ENCODE data around the gene CPLANE2. TPM values are rescaled to one million over a fixed set of nuclear protein-coding genes. Genes with fewer than 3 reads are reported as not detected.
"Not testable (repeated sequence)": the region's sequence is repeated elsewhere in the genome, so short reads cannot be mapped to it uniquely, and the experiment has no call there.

The CPLANE2 gene
- total RNA-seq, 3 donors from 2014 or later (not counting 1 experiment from before 2014, with no cell fraction given) = 7.6 to 10.8 (median 8.3) TPM

GRCh38 chr1:16218014-16218673 is 18.8 kb downstream of the CPLANE2 start:
- Histone ChIP-seq H3K4me1 (ENCODE audit: control insufficient read depth, insufficient read depth, low read length) (peaks cover 20% of the 10 kb centered on the region), H3K9me3 (ENCODE audit: control insufficient read depth, insufficient read depth, low read length) (no peaks in the 10 kb centered on the region), H3K36me3 (ENCODE audit: control insufficient read depth, insufficient read depth, low read length) (no peaks in the 10 kb centered on the region), H3K4me3 (ENCODE audit: low read length) (no peak overlapping the region), H3K27me3 (ENCODE audit: control insufficient read depth, insufficient read depth, low read length) (no peaks in the 10 kb centered on the region), H3K27ac (ENCODE audit: low read length) (no peak overlapping the region)
- peak overlapping the region; percentile 58 for H3K4me3 Mint-ChIP-seq
- DNase-seq (no peak), ATAC-seq (no peak)
- H3K4me1 Mint-ChIP-seq = peaks cover 17 to 28% of the 10 kb centered on the region in 2 donors
- 93% methylated on average over 12 of the region's 12 CpGs for WGBS (ENCODE audit: insufficient coverage)
- H3K36me3 Mint-ChIP-seq = no peaks in the 10 kb centered on the region
- no peaks in the 10 kb centered on the region for H3K9me3 Mint-ChIP-seq
- H3K27ac Mint-ChIP-seq = peak overlapping the region; percentile 63 to 75
- intact Hi-C loops (cut with micrococcal nuclease) = no loop called here
- peaks cover 0 to 7% of the 10 kb centered on the region in 2 donors for H3K27me3 Mint-ChIP-seq (ENCODE audit: low read depth in 2 of 2)
- no peak for TF ChIP-seq CTCF (IDR thresholded peaks at IDR 0.05)

- Histone ChIP-seq H3K4me3 (ENCODE audit: low read length) (peak overlapping the region; percentile 58), H3K27ac (ENCODE audit: low read length) (no peak overlapping the region), H3K36me3 (ENCODE audit: control insufficient read depth, insufficient read depth, low read length) (no peaks in the 10 kb centered on the region), H3K9me3 (ENCODE audit: control insufficient read depth, insufficient read depth, low read length) (no peaks in the 10 kb centered on the region), H3K27me3 (ENCODE audit: control insufficient read depth, insufficient read depth, low read length) (no peaks in the 10 kb centered on the region), H3K4me1 (ENCODE audit: control insufficient read depth, insufficient read depth, low read length) (peaks cover 20% of the 10 kb centered on the region)
- WGBS (ENCODE audit: insufficient coverage) = 8% methylated on average over 46 of the region's 46 CpGs
- ATAC-seq (peak; percentile 89 to 95 (median 93)), DNase-seq (peak; percentile 75 to 97)
- TF ChIP-seq CTCF (IDR thresholded peaks at IDR 0.05) = no peak
- Mint-ChIP-seq H3K4me1 (peaks cover 17 to 28% of the 10 kb centered on the region in 2 donors), H3K9me3 (no peaks in the 10 kb centered on the region), H3K27me3 (ENCODE audit: low read depth in 2 of 2) (peaks cover 0 to 10% of the 10 kb centered on the region in 2 donors), H3K4me3 (peak overlapping the region; percentile 85), H3K27ac (peak overlapping the region; percentile 26 to 75), H3K36me3 (no peaks in the 10 kb centered on the region)
- intact Hi-C loops (cut with micrococcal nuclease) = no loop called here
Observed at GRCh38 chr1:16217061-16217785, 19.8 kb downstream of the CPLANE2 start.

GRCh38 chr1:16215882-16216753 is 20.9 kb downstream of the CPLANE2 start:
- Mint-ChIP-seq H3K9me3 (no peaks in the 10 kb centered on the region), H3K27me3 (ENCODE audit: low read depth in 2 of 2) (peaks cover 0 to 5% of the 10 kb centered on the region in 2 donors), H3K4me1 (peaks cover 17 to 28% of the 10 kb centered on the region in 2 donors), H3K27ac (peak overlapping the region; percentile 16 to 36), H3K4me3 (peak overlapping the region; percentile 85), H3K36me3 (no peaks in the 10 kb centered on the region)
- H3K4me3 ChIP-seq (ENCODE audit: low read length) = peak overlapping the region; percentile 58
- DNase-seq = peak; percentile 57 to 69
- intact Hi-C loops (cut with micrococcal nuclease) = no loop called here
- no peaks in the 10 kb centered on the region for H3K36me3 ChIP-seq (ENCODE audit: control insufficient read depth, insufficient read depth, low read length)
- ATAC-seq = peak; percentile 59 to 64 (median 61)
- WGBS (ENCODE audit: insufficient coverage) = 19% methylated on average over 32 of the region's 33 CpGs
- H3K4me1 ChIP-seq (ENCODE audit: control insufficient read depth, insufficient read depth, low read length) = peaks cover 20% of the 10 kb centered on the region
- H3K27ac ChIP-seq (ENCODE audit: low read length) = no peak overlapping the region
- H3K9me3 ChIP-seq (ENCODE audit: control insufficient read depth, insufficient read depth, low read length) = no peaks in the 10 kb centered on the region
- TF ChIP-seq CTCF (IDR thresholded peaks at IDR 0.05) = no peak
- H3K27me3 ChIP-seq (ENCODE audit: control insufficient read depth, insufficient read depth, low read length) = no peaks in the 10 kb centered on the region

GRCh38 chr1:16215240-16215639 is 21.7 kb downstream of the CPLANE2 start:
- H3K36me3 ChIP-seq (ENCODE audit: control insufficient read depth, insufficient read depth, low read length); H3K4me3 ChIP-seq (ENCODE audit: low read length); DNase-seq; H3K9me3 ChIP-seq (ENCODE audit: control insufficient read depth, insufficient read depth, low read length); H3K27ac ChIP-seq (ENCODE audit: low read length); H3K9me3 Mint-ChIP-seq; H3K27ac Mint-ChIP-seq; H3K4me3 Mint-ChIP-seq; ATAC-seq; H3K27me3 Mint-ChIP-seq (ENCODE audit: low read depth in 2 of 2); H3K27me3 ChIP-seq (ENCODE audit: control insufficient read depth, insufficient read depth, low read length); intact Hi-C loops (cut with micrococcal nuclease); H3K36me3 Mint-ChIP-seq: not testable (repeated sequence)
- 95% methylated on average over 5 of the region's 14 CpGs for WGBS (ENCODE audit: insufficient coverage)
- H3K4me1 ChIP-seq (ENCODE audit: control insufficient read depth, insufficient read depth, low read length) = peaks cover 20% of the 10 kb centered on the region
- H3K4me1 Mint-ChIP-seq = peaks cover 17 to 28% of the 10 kb centered on the region in 2 donors

- H3K27me3 Mint-ChIP-seq (ENCODE audit: low read depth in 2 of 2); H3K36me3 Mint-ChIP-seq; intact Hi-C loops (cut with micrococcal nuclease); H3K27ac Mint-ChIP-seq; H3K9me3 ChIP-seq (ENCODE audit: control insufficient read depth, insufficient read depth, low read length); H3K27me3 ChIP-seq (ENCODE audit: control insufficient read depth, insufficient read depth, low read length); ATAC-seq; DNase-seq; H3K9me3 Mint-ChIP-seq; H3K4me3 Mint-ChIP-seq; H3K27ac ChIP-seq (ENCODE audit: low read length); H3K36me3 ChIP-seq (ENCODE audit: control insufficient read depth, insufficient read depth, low read length); H3K4me3 ChIP-seq (ENCODE audit: low read length): not testable (repeated sequence)
- WGBS (ENCODE audit: insufficient coverage) = 87% methylated on average over 3 of the region's 3 CpGs
- peaks cover 20% of the 10 kb centered on the region for H3K4me1 ChIP-seq (ENCODE audit: control insufficient read depth, insufficient read depth, low read length)
- peaks cover 12 to 28% of the 10 kb centered on the region in 2 donors for H3K4me1 Mint-ChIP-seq
Observed at GRCh38 chr1:16213544-16213943, 23.4 kb downstream of the CPLANE2 start.
